WERI-Rb-1 (cell line): ENCODE measurements around the gene RHBDF1.
"Not testable (repeated sequence)": the region's sequence is repeated elsewhere in the genome, so short reads cannot be mapped to it uniquely, and the experiment has no call there.

Source experiments
- DNase-seq: peaks from one replicate; pipeline ENCODE4 v3.0.0-alpha.2; 2020
- H3K27ac ChIP-seq: fragments of 250-450 bp; sonication (Bioruptor Pico); 2 replicates; pipeline ENCODE4 v1.5.1; 2020; ENCODE audit warnings: mild to moderate bottlenecking, moderate library complexity
- H3K27me3 ChIP-seq: fragments of 250-450 bp; sonication (Bioruptor Pico); 2 replicates; pipeline ENCODE4 v1.5.1; 2021; ENCODE audit warnings: mild to moderate bottlenecking, low read depth, moderate library complexity; ENCODE audit not compliant: insufficient read depth, severe bottlenecking
- H3K36me3 ChIP-seq: fragments of 250-450 bp; sonication (Bioruptor Pico); 2 replicates; pipeline ENCODE4 v1.5.1; 2020; ENCODE audit warnings: mild to moderate bottlenecking, moderate library complexity
- H3K4me3 ChIP-seq: 2 replicates; pipeline ENCODE4 v1.5.1; 2011; ENCODE audit warnings: low read depth, mild to moderate bottlenecking, control low read depth, low read length
- H3K9me3 ChIP-seq: fragments of 250-450 bp; sonication (Bioruptor Pico); 2 replicates; pipeline ENCODE4 v1.5.1; 2021; ENCODE audit warnings: mild to moderate bottlenecking, moderate library complexity; ENCODE audit not compliant: severe bottlenecking
- CTCF ChIP-seq: IDR thresholded peaks from 2 replicates; pipeline ENCODE4 v1.5.1; 2011; ENCODE audit warnings: low read depth, mild to moderate bottlenecking, control low read depth, inconsistent platforms, low read length

The RHBDF1 gene

DNA sequence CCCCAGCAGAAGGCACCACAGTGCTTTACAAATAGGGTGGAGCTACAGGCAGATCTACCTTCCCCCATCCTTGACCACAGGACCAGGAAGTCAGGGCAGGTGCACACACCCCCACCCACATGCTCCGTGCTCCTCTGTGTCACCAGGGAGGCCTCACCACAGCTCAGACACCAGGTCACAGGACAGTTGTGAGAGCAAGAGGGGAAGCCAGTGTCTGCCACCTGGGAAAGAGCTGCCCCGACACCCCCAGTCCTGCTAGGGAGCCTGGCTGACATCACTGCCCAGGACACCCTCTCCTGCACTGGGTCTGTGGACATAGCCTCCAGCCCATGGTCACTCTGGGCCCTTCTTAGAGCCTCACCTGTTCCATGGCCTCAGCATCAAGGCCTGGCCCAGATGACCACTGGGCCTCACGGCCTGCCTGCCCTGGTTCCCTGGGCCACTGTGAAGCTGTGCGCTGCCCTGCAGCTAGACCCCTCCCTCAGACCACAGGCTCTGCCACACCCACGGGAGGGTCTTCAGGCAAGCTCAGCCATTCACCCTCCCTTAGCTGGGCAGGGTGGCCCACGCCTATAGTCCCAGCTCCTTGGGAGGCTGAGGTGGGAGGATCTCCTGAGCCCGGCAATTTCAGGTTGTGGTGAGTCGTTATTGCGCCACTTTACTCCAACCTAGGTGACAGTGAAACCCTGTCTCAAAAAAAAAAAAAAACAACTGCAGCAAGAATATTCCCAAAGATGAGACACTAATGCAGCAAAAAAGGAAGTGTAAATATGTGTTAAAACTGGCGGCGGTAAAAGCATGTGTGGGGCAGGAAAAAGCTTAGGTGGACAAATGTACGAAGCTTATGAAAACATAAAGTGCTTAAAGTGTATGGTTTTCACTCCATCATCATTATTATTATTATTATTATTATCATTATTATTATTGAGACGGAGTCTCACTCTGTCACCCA, 33.2 kb downstream of the RHBDF1 start:
- TF ChIP-seq CTCF = no peak
- no peak for DNase-seq

GRCh38 chr16:38206-38605, 34.2 kb downstream of the RHBDF1 start:
- H3K27ac ChIP-seq, H3K9me3 ChIP-seq, H3K4me3 ChIP-seq, DNase-seq, H3K27me3 ChIP-seq: not testable (repeated sequence)
- peaks cover 25% of the 10 kb centered on the region for H3K36me3 ChIP-seq

More for the DNA sequence above, 33.2 kb downstream of the RHBDF1 start:
- Histone ChIP-seq H3K4me3 (no peak overlapping the region), H3K9me3 (no peaks in the 10 kb centered on the region), H3K27ac (no peak overlapping the region), H3K27me3 (no peaks in the 10 kb centered on the region), H3K36me3 (peaks cover 34% of the 10 kb centered on the region)

- no peak overlapping the region for H3K4me3 ChIP-seq
- H3K27me3 ChIP-seq = no peaks in the 10 kb centered on the region
- no peak overlapping the region for H3K27ac ChIP-seq
- DNase-seq = no peak
- no peak for TF ChIP-seq CTCF
- H3K9me3 ChIP-seq = no peaks in the 10 kb centered on the region
- H3K36me3 ChIP-seq = peaks cover 18% of the 10 kb centered on the region
Measured at GRCh38 chr16:37511-37910, 34.9 kb downstream of the RHBDF1 start.

DNA sequence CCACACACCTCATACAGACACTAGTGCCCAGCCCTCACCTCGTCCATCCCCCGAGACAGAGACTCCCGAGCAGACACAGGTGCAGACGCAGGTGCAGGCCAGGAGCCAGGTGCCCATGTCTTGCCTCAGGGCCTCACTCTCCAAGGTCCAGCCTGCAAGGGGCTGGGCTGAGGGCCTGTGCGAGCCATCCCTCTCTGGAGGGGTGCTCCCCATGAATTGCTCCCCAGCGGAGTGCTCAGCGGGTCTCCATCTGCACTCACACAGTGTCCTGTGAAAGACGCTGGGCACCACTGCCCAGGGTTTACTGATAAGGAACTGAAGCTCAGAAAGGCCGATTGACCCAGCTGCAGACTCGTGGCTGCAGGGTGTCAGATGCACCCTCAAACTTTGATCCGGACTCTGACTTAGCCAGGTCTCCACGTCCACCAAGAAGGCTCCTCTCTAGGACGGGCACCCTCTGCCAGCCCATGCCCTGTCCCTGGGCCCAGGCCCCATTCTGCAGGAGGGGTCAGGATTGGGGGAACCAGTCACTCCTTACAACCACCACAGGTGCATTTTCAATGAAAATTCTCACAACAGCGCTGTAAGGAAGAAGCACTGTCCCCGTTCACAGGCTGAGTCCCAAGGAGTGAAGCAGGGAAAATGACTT, 36.0 kb downstream of the RHBDF1 start:
- H3K36me3 ChIP-seq = peaks cover 10% of the 10 kb centered on the region
- no peak for TF ChIP-seq CTCF

DNA sequence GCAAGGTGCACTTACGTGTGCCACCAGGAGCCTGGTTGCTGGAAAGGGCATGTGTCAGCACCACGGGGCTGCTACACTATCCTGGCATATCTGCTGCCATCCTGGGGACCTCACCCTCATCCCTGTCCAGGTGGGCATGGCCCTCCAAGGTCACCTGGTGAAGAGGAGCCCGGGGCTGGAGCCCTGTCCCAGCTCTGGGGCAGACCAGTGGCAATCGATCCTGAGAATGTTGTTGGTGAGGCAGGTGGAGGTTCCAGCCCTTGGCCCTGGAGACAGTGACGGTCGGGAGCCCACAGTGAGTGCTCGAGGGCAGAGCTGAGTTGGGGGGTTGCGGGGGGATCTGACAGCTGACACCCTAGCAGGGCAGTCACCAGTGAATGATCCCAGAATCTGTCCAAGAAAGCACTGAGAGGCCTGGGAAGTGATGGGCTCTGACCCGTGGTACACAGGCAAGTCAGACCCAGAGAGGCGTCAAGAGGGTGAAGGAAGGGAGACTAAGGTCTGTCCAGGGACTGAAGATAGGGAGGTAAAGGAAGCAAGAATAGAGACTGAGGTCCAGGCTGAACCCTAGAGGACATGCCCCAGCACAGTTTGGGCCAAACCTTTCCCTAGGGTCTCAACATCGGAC, 36.6 kb downstream of the RHBDF1 start:
- DNase-seq = no peak
- Histone ChIP-seq H3K4me3 (no peak overlapping the region), H3K27ac (no peak overlapping the region), H3K9me3 (no peaks in the 10 kb centered on the region), H3K27me3 (no peaks in the 10 kb centered on the region), H3K36me3 (0 out of 2 replicates have a peak, but pooled peaks cover 4% of the 10 kb centered on the region)
- TF ChIP-seq CTCF = no peak

More for the DNA sequence above, 36.0 kb downstream of the RHBDF1 start:
- Histone ChIP-seq H3K4me3 (no peak overlapping the region), H3K27me3 (no peaks in the 10 kb centered on the region), H3K27ac (no peak overlapping the region), H3K9me3 (no peaks in the 10 kb centered on the region)
- DNase-seq = no peak

DNA sequence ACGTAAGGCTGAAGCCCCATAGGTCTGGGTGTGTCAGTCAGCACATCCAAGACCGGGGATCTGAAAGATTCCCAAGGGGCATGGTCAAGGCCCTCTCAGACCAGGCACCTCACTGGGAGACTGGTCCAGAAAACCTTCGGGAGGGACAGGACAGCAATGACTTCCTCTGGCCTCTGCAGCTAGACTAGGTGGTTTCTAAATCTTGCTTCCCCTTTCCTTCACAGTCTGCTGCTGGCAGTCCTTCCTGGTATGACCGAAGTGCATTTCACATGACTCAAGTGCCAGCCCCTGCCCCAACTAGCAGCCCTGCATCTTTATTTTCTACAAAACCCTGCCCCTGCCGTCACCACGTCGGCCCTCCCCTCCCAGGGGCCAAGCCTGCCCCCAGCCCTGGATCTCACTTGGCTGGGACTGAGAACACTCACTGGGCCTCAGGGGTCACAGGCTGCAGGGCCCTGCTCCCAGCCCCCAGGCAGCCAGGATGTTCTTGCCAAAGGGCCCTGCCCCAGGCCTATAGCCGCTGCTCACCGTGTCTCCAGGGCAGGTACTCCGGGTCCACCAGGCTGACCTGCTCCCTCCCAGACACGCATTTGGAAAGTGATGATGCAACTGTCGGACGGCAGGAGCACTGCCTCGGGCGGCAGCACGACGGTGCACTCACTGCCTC, 37.3 kb downstream of the RHBDF1 start:
- Histone ChIP-seq H3K36me3 (0 out of 2 replicates have a peak, but pooled peaks cover 4% of the 10 kb centered on the region), H3K4me3 (no peak overlapping the region), H3K27me3 (no peaks in the 10 kb centered on the region), H3K9me3 (no peaks in the 10 kb centered on the region), H3K27ac (no peak overlapping the region; the same call in 1 of the 2 replicates)
- no peak for DNase-seq
- TF ChIP-seq CTCF = no peak
